HL-60 (cell line): ENCODE results near the gene MED31.

ENCODE experiments used
- DNase-seq, 2 experiments: peaks; one replicate each; pipeline ENCODE4 v3.0.0-alpha.2; 2010 to 2020; ENCODE audit warnings: low read depth in 1 of 2, low spot score in 1 of 2
- H3K27ac ChIP-seq: fragments of 250-450 bp; sonication (Bioruptor Pico); replicated peaks from 2 replicates; pipeline ENCODE4 v1.5.1; 2020; ENCODE audit warnings: mild to moderate bottlenecking, moderate library complexity
- H3K27me3 ChIP-seq: fragments of 250-450 bp; sonication (Bioruptor Pico); 2 replicates; pipeline ENCODE4 v1.5.1; 2021; ENCODE audit warnings: mild to moderate bottlenecking, moderate library complexity; ENCODE audit not compliant: insufficient read depth, poor library complexity, severe bottlenecking
- H3K4me3 ChIP-seq: replicated peaks from 2 replicates; pipeline ENCODE4 v1.5.1; 2011; ENCODE audit warnings: mild to moderate bottlenecking, control low read depth, low read length; ENCODE audit not compliant: insufficient read depth
- GABPA ChIP-seq: IDR thresholded peaks from 2 replicates; pipeline ENCODE4 v1.6.1; 2012; ENCODE audit warnings: low read depth
- POLR2AphosphoS5 ChIP-seq: IDR thresholded peaks from 2 replicates; pipeline ENCODE4 v1.6.1; 2012; ENCODE audit warnings: low read depth
- REST ChIP-seq: IDR thresholded peaks from 2 replicates; pipeline ENCODE4 v1.6.1; 2012; ENCODE audit warnings: low read depth; ENCODE audit not compliant: insufficient replicate concordance
- SPI1 ChIP-seq: IDR thresholded peaks from 2 replicates; pipeline ENCODE4 v1.6.1; 2012; ENCODE audit warnings: low read depth, mild to moderate bottlenecking, borderline replicate concordance
- TF ChIP-seq, protein P1 (sequence below): IDR thresholded peaks from one replicate; pipeline ENCODE4 v1.5.1; 2011; ENCODE audit warnings: low read length, control low read depth, inconsistent platforms; ENCODE audit not compliant: insufficient read depth

The MED31 gene

DNA sequence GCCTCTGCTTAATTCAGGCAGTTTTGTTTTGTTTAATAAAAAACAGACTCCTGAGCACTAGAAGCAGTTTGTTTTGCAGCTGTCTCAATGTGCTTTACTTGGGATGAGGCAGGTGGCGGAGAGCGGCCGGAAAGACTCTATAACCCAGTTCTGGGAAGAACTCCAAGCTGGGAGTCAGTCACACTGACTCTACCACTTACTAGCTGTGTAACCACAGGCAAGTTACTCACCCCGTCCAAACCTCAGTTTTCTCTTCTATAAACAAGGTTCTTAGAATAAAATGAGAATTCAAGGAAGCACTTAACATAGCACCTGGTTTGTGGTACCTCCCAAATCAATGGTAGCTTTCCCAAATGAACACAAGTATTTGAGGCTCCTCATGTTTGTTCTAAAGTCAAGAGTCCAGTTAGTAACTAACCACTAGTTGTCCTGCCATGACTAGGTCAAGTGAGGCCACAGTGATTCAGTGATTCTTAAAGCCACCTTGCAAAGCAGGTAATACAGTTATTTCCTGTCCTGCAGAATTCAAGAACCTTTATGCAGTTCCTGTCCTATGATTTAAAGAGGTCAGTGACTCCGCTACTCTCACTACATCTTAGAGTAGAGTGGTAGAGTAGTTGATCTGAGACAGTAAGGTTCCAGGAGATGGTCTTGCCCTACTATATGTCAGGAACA is 7.8 kb downstream of the MED31 start:
- no peak for DNase-seq
- Histone ChIP-seq H3K27ac (no peak overlapping the region), H3K4me3 (no peak overlapping the region), H3K27me3 (no peaks in the 10 kb centered on the region)
- TF ChIP-seq REST = no peak
- TF ChIP-seq POLR2AphosphoS5 = no peak
- TF ChIP-seq GABPA = no peak
- TF ChIP-seq, protein P1, sequence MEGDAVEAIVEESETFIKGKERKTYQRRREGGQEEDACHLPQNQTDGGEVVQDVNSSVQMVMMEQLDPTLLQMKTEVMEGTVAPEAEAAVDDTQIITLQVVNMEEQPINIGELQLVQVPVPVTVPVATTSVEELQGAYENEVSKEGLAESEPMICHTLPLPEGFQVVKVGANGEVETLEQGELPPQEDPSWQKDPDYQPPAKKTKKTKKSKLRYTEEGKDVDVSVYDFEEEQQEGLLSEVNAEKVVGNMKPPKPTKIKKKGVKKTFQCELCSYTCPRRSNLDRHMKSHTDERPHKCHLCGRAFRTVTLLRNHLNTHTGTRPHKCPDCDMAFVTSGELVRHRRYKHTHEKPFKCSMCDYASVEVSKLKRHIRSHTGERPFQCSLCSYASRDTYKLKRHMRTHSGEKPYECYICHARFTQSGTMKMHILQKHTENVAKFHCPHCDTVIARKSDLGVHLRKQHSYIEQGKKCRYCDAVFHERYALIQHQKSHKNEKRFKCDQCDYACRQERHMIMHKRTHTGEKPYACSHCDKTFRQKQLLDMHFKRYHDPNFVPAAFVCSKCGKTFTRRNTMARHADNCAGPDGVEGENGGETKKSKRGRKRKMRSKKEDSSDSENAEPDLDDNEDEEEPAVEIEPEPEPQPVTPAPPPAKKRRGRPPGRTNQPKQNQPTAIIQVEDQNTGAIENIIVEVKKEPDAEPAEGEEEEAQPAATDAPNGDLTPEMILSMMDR = no peak
- no peak for TF ChIP-seq SPI1

- Histone ChIP-seq H3K4me3 (no peak overlapping the region), H3K27me3 (no peaks in the 10 kb centered on the region), H3K27ac (no peak overlapping the region)
- no peak for DNase-seq
- TF ChIP-seq SPI1 (no peak), GABPA (no peak), POLR2AphosphoS5 (no peak), REST (no peak)
- TF ChIP-seq, protein P1 = no peak
These were observed 8.8 kb downstream of the MED31 start for GRCh38 chr17:6642592-6642991.

DNA sequence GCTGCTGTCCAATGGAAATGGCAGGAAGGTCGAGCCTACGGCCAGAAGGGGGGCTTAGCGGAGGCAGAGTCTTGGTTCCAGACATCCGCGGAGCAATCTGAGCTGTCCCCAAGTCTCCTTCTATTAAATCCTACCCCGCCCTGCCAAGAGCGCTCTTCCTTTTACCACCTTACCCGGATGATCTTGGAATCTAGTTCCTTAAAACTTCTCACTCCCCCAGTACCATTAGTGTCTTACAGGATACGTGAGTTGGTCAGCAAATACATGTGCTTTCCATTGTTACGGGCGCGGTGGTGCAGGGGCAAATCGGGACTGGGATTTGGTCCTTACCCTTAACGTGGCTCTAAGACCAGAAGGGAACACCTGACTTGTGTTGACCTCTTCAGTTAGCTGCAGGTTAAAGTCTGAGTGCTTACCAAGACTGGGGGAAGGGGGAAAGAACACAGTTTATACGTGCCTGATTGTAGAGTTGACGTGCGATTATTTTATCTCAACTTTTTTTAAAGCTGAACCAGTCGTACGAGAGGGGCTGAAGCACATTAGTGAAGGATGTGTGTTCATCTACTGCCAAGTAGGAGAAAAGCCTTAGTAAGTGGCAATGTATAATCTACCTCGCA is 10.1 kb downstream of the MED31 start:
- Histone ChIP-seq H3K27me3 (no peaks in the 10 kb centered on the region), H3K4me3 (peak overlapping the region; percentile 76), H3K27ac (peak overlapping the region; percentile 89)
- no peak for TF ChIP-seq GABPA
- TF ChIP-seq, protein P1 = no peak
- TF ChIP-seq POLR2AphosphoS5 = no peak; the same call in 1 of the 2 replicates
- no peak for TF ChIP-seq SPI1
- TF ChIP-seq REST = no peak
- peak in 1 of 2 experiments; percentile 1 for DNase-seq
